GM10266 (cell line): ENCODE measurements around the gene KCNQ1.

Experiments
- DNase-seq: peaks from one replicate; pipeline ENCODE4 v3.0.0; 2012; ENCODE audit errors: extremely low spot score
- TF ChIP-seq, protein P1 (sequence below): IDR thresholded peaks from 2 replicates; pipeline ENCODE4 v1.5.1; 2012; ENCODE audit warnings: mild to moderate bottlenecking, low read depth; ENCODE audit not compliant: control insufficient read depth, insufficient read depth; ENCODE audit errors: missing control alignments

The KCNQ1 gene

DNA sequence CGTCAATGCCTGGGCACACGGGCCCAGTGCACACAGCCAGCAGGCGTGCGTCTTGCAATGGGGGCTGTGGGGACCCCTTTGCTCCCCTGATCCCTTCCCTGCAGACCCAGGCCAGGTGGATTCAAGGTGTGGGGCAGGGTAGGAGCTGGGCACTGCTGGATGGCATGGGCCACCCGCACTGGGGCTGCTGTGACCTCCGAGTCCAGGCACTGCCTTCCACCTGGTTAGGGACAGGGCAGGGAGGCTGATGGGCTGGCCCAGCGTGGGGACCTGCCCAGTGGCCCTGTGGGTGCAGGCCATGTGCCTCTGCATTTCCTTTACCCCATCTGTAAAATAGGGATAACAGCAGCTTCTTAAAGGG, 22.9 kb downstream of the KCNQ1 start:
- TF ChIP-seq, protein P1, sequence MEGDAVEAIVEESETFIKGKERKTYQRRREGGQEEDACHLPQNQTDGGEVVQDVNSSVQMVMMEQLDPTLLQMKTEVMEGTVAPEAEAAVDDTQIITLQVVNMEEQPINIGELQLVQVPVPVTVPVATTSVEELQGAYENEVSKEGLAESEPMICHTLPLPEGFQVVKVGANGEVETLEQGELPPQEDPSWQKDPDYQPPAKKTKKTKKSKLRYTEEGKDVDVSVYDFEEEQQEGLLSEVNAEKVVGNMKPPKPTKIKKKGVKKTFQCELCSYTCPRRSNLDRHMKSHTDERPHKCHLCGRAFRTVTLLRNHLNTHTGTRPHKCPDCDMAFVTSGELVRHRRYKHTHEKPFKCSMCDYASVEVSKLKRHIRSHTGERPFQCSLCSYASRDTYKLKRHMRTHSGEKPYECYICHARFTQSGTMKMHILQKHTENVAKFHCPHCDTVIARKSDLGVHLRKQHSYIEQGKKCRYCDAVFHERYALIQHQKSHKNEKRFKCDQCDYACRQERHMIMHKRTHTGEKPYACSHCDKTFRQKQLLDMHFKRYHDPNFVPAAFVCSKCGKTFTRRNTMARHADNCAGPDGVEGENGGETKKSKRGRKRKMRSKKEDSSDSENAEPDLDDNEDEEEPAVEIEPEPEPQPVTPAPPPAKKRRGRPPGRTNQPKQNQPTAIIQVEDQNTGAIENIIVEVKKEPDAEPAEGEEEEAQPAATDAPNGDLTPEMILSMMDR: no peak
- no peak for DNase-seq

DNA sequence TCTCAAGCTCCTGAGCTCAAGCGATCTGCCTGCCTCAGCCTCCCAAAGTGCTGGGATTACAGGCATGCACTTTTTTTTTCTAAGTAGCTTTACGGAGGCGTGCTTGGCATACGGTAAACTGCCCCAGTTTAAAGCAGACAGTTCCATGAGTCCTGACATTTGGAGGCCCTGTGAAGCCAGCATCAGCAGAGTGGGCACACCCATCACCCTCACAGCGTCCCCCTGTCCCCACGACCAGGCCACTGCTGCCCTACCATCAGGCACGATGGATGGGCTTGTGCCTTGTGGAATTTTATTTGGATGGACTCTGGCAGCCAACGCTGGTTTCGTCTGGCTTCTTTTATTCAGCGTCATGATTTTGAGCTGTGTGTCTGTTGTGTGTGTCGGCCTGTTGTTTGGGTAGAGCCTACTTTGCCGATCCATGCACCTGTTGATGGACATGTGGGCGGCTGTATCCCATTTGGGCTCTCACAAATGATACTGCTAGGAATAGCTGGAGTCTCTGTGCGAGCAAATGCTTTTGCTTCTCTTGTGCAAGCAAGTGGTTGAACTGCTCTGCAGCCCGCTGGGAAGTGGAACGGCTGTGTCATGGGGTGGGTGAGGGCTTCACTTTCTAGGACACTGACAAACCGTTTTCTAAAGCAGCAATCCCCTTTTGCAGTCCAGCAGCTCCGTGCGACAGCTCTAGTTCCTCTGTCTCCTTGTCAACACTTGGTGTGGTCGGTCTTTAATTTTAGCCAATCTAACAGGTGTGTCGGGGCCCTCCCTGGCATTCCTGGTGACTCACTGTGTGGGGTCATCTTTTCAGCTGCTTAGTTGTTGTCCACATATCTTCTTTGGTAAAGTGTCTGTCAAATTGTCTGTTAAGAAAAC, 23.8 kb downstream of the KCNQ1 start:
- TF ChIP-seq, protein P1: no peak
- DNase-seq: no peak

DNA sequence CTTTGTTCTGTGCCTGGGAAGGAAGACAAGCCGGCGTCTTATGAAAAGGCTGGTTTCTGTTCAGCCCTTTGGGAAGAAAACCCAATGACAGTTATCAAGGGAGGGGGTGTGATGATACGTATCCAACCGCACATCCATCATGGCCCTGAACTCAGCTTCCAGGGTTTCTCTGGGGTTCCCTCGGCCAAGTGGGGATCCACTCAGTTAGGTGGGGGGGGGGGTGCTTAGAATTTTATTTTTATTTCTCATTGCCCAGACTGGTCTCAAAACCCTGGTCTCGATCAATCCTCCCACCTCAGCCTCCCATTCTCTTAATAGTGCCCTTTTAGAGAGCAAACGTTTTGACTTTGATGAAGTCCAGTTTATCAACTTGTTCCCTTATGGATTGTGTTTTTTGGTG, 25.7 kb downstream of the KCNQ1 start:
- no peak for DNase-seq
- TF ChIP-seq, protein P1: no peak

DNA sequence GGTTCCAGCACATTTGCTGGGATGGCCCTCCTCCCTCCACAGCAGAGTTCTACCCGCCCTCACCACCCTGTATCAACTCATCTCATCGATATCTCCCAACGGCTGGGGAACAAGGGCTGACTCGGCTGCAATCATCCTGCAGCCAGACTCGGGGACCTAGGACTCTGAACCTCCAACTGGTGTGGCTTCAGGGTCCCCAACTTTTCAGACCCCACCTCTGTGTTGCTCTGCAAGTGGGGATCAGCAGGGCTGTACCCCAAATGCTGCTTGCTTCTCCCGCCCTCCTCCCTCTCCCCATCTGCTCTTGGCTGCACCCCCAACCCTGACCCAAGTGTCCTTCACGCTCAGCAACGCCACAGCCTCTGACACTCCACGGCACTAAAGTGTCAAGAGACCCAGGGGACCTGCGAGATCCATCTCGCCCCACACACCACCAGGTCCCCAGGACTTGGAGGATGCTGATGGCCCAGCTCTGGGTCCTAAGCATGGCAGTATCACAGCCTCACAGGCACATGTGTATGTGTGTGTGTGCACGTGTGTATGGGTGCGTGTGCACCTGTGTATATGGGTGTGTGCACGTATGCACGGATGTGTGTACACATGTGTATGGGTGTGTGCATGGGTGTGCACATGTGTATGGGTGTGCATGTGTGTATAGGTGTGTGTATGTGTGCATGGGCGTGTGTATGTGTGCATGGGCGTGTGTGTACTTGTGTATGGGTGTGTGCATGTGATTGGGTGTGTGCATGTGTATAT, 26.4 kb downstream of the KCNQ1 start:
- DNase-seq: no peak
- TF ChIP-seq, protein P1: no peak

DNA sequence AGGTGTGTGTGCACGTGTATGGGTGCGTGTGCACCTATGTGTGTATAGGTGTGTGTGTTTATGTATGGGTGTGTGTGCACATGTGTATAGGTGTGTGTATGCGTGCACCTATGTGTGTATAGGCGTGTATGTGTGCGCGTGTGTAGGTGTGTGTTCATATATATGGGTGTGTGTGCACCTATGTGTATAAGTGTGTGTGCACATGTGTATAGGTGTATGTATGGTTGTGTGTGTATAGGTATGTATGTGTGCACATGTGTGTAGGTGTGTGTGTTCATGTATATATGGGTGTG, 26.9 kb downstream of the KCNQ1 start:
- DNase-seq: no peak
- TF ChIP-seq, protein P1: no peak

DNA sequence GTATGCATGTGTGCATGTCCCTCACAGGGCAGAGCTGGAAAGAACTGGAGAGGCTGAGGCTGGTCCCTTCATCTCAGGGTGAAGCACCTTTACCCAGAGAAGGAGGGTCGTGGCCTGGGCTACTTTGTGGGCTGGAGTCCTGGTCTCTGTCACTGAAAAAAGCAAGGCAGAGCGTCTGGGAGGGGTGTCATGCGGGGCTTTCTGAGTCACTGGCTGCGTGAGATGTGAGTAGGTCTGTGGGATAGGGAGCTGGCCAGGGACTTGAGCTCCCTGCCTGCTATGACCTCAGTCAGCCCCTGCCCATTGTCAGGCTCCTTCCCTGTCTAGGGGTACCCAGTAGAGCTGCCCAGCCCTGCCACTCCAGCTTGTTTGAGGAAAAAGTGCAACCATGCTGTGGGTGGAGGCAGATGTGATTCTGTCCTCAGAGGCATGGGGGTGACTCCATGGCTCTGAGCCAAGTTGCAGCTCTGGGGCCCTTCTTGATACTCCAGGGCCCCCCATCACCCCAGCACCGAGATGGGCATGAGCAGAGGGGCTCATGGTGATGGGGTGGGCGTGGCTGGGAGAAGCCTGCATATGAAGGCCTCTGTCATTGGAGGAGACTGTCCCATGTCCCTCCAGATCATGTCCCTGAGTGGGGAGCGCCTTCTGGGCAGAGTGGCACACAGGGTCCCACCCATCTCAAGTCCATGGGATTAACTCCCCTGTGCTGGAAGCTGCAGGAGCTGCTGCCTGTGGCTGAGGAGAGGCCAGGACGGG, 27.8 kb downstream of the KCNQ1 start:
- no peak for DNase-seq
- TF ChIP-seq, protein P1: no peak
